Islet precursor cell (in vitro differentiated cells): ENCODE data around the gene WDR91.
"Not testable (repeated sequence)": the region's sequence is repeated elsewhere in the genome, so short reads cannot be mapped to it uniquely, and the experiment has no call there.

Experiments used
- DNase-seq: peaks from one replicate; pipeline ENCODE4 v3.0.0-alpha.2; 2018

Gene WDR91

DNA sequence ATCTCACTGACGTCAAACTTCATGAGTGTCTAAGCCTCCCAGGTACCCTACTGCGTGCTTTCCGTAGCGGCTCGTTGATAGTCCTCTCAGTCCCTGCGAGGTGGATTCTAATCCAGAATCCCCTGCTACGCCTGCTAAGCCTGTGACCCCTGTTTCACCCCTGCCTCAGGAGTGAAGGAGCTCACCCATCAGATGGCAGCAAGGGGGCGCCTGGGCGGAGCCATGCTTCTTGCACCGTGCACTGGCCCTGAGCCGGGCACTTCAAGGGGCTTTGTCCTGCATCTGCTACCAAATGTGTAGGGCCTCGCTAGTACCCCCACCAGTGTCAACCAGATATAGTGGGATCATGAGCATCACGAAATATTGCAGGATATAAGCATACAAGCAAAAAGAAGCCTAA lies 21.4 kb upstream of the WDR91 start:
- DNase-seq: peak; percentile 51

- no peak for DNase-seq
Observed at GRCh38 chr7:135232087-135232486, 20.8 kb upstream of the WDR91 start.

- DNase-seq: peak; percentile 32
Observed at GRCh38 chr7:135231686-135232085, 20.4 kb upstream of the WDR91 start.

DNA sequence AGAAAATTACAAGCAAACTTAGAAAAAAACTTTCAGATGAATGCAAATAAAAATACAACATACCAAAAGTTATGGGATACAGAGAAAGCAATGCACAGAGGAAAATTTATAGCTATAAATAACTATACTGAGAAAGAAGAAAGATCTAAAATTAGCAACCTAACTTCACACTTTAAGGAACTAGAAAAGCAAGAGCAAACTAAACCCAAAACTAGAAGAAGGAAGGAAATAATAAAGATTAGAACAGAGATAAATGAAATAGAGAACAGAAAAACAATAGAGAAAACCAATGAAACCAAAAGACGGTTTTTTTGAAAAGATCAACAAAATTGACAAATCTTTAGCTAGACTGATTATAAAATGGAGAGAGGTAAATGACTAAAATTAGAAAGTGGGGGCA lies 12.7 kb upstream of the WDR91 start:
- no peak for DNase-seq

DNA sequence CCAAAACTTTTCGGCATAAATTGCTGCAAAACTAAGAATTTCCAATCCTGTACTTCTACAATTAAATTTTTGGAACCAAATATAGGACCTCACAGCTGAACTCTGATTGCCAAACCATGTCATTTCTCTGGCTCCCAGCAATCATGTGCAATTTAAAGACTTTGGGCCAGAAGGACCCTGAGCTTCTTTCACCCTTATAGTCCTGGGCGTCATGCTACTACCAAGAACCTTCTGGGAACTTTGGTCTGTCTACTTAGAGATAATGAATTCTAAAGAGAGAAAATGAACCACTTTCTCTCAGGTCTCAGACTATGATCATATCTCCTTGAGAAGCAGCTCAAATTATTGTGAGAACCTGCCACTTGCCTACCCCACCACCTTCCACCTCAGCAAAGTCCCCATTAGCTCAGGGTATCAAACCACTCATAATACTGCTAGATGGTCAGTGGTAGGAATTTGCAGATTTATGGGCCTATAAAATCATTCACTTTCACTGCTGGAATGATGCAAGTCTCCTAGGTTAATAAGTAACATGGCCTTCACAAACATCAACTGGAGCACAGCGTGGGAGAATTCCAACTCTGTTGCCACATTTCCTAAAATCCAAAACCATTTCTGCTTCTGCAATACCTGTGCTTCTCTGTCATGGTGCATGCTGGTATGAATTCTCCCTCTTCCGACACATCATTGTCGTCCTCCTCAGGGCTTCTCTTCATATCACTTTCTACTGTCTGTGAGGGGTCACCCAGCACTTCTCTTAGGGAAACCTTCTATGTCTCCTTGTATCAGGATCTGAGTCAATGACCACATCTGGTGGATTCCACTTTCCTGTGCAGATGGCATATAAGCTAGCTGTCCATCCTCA lies 6.6 kb upstream of the WDR91 start:
- no peak for DNase-seq

- DNase-seq: peak; percentile 33
Observed at GRCh38 chr7:135215698-135216097, 4.4 kb upstream of the WDR91 start.

DNA sequence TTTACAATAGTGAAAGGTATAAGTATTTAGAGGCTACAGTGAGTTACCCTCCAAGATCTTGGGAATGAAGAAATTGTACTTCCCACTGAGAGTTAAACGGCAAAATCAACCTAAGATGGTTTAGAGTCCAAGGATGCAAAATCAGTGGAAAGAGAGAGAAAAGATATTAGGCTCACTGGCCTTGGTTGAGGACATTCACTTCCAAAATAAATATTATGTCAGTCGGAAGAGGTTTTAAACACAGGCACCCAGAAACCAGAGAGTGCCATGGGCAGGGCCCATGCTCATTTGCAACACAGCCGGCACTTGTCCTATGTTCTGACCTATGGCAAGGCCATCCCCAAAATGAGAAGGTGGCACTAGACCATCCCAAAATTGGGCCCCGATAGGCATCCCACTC lies 3.9 kb upstream of the WDR91 start:
- DNase-seq: peak; percentile 29

DNA sequence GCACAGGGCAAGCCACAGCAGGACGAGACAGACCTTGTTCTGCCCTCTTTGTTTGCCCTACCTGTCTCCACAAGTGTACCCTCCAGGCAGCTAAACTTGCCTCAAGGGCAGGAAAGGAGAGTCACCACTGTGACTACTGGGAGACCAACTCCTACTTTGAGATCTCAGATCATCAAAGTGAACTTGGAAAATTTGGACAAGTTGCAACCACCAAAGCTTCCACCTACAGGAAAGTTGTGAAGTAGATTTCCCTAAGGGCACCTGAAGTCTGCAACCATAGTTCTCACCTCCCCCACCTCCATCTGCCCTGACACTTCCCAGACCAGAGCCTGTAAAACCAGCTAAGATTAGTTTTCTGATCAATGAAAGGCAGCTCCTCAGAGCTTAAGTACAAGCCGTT lies 2.5 kb upstream of the WDR91 start:
- peak; percentile 80 for DNase-seq

- not testable (repeated sequence) for DNase-seq
Observed at GRCh38 chr7:135211946-135212685, 790 bp upstream of the WDR91 start.

DNA sequence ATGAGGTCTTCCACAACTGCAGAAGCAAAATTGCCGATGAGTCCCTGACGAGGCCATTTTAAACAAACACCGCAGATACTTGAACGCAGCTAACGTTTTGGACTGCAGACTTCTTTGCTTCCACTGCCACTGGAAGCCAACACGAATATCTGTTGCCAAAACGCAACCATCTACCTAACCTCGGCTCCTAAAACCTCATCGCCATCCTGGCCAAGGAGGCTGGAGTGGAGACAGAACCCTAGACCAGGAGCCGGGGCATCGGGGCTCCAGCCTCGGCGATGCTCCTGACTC lies 493 bp downstream of the WDR91 start:
- no peak for DNase-seq

DNA sequence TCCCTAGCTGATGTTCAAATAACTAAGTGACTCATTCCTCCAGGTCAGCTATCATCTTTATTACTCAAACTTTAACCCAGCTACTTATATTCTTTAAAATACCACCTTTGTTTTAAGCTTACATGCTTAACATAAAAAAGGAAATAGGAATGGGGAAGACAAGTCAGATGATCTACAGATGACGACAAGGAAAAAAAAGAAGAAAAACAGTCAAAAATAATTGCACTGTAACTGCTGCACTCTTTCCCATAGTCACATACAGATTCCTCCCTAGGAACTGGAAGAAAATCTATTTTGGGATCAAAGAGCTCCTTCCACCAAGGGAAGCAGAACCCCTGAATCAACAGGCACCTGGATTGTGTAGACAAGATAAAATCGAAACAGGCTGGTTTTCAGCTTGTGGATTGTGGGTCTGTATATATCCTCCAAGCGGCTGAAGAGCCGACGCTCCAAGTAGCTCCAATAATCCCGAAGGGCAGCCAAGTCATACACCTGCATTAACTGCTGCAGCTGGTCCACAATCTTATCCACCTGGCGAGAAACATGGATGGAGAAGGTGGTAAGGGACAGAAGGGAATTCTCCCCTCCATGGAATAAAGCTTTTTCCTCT lies 2.0 kb downstream of the WDR91 start:
- no peak for DNase-seq

DNA sequence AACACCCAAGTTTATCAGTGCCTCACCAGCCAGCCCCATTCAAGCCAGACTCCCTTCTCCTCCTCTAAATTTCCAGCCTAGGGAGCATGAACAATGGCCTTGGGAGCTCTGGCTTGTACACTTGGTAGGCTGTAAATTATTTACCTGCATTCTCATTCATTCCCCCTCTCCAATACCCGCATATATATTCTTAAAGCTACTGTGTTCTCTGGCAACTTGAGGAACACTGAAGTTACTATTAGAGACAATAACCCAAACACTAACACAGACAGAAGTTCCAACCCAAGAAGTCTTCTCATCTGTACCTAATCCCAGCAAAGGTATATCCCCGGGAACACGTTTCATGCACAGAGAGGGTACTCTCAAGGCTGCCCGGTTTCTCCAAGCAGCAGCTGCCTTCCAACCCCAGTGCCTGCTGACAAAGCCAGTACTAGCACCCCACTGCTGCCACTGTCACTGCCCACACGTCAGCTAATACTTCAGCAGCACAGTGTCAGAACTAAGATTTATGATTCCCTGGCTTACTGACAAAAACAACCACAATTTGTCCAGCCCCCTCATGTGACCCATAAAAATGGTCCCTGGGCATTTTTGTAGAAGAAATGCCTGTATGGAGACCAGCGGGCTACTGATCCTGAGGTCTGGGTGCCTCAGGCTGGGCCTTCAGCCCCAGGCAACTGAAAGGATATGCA lies 3.1 kb downstream of the WDR91 start:
- no peak for DNase-seq

DNA sequence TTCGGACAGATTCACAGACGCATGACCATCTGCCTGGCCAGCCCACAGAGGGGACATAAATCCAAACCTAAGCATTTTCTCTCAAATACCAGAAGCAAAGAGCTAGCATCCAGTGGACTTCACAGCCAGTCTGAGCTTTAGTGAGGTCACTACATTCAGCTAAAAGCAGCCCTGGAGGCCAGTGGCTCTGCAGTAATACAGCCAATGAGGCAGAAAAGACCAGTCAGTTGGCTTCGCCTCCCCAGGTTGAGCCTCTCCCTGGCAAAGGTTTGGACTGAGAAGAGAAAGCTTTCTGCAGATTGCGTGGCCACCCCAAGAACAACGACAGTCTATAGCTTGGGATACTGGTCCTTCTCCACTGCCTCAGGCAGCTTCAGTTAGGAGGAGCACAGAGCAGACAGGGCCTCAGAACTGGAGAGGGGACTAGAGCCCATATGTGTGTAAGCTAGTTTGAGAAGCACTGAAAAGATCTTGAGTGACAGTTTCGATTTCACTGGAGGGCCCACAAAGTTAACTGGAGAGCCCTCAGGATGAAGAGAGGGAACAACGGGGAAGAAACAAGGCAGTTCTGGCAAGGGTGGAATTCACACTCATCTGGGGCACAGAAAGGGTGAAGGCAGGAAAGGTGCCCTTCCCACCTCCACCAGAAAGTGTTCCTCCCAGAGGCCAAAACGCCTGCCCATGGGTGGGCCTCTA lies 3.8 kb downstream of the WDR91 start:
- no peak for DNase-seq

DNA sequence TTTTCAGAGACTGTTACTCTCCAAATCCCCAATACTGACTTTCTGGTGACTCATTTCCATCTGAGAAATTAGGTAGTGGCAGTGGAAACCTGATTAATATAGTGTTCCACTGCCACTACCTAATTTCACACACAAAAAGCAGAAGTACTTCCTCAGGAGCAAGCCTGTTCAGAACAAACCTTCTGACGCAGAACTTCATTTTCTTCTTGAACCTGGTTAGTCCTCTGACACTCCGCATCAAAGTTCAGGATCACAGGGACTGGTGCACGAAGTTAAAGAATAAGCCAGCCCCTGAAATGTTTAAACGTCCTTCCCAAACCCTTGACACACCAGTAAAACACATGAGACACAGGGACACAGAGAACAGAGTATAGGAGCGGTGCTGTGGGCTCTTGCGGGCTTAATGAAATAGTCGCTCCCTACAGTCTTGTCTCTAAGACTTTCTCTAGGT lies 4.4 kb downstream of the WDR91 start:
- no peak for DNase-seq

DNA sequence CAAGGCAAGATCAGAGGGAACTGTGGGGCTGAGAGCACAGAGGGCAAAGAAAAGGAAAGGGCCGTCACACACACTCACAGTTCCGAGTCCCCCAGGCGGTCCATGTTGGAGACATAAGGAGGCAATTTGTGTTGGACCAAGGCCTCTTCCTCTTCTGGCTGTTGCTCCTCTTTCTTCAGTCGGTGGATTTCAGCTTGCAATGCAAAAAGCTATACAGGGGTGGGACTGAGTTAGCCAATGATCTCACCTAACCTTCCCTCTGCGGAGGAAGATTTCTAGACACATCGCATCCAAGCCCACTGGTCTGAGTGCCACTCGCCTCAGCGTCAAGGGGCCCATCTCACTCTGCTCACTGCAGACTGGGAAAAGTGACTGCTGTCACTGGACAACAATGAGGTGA lies 5.5 kb downstream of the WDR91 start:
- DNase-seq: no peak

- no peak for DNase-seq
Observed at GRCh38 chr7:135204876-135205275, 6.5 kb downstream of the WDR91 start.

DNA sequence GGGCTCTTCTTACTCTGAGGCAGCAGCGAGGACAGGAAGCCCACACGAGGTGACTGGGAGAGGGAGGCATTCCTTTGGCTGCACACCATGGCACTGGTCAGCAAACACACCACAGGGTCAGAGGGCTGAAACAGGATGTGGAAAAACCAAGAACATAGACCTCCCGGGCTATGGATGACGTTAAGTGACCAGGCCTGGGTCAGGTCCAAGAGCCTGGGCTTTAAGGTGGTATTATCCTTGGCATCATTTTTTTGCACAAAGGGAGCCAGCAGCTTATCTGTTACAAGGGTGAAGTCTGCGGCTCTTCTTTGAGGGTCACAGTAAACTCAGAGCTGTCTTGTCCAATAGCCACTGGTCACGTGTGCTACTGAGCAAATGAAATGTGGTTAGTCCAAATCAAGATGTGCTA lies 7.0 kb downstream of the WDR91 start:
- DNase-seq: no peak

- no peak for DNase-seq
Observed at GRCh38 chr7:135201350-135201749, 10.0 kb downstream of the WDR91 start.

GRCh38 chr7:135200821-135201331 lies 10.4 kb downstream of the WDR91 start:
- DNase-seq: no peak

- no peak for DNase-seq
Observed at GRCh38 chr7:135199439-135199838, 11.9 kb downstream of the WDR91 start.

GRCh38 chr7:135197906-135198655 lies 13.2 kb downstream of the WDR91 start:
- no peak for DNase-seq

DNA sequence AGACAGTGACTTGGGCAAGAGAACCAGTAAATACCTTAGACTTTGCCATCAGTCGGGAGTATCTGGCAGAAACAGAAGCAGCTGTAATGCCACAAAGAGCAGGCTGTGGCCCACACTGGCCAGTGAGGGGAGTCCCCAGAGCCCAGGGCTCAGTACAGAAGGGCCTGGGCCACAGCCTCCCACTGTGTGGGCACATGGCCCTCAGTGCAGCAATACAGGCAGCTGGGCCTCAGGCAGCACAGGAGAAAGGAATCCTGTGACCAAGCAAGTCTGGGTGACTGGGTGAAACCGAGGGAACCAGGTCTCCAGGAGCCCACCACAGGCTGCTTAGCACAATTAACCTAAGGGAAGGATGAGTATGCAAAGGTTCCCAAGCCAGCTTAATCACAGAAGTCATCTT lies 14.0 kb downstream of the WDR91 start:
- no peak for DNase-seq
